ENCODE measurements around the gene HES7.
A peak's percentile ranks its signal among the peaks of the same experiment; 100 is the strongest.
"Not testable (repeated sequence)": the region's sequence is repeated elsewhere in the genome, so short reads cannot be mapped to it uniquely, and the experiment has no call there.

HES7 gene

DNA sequence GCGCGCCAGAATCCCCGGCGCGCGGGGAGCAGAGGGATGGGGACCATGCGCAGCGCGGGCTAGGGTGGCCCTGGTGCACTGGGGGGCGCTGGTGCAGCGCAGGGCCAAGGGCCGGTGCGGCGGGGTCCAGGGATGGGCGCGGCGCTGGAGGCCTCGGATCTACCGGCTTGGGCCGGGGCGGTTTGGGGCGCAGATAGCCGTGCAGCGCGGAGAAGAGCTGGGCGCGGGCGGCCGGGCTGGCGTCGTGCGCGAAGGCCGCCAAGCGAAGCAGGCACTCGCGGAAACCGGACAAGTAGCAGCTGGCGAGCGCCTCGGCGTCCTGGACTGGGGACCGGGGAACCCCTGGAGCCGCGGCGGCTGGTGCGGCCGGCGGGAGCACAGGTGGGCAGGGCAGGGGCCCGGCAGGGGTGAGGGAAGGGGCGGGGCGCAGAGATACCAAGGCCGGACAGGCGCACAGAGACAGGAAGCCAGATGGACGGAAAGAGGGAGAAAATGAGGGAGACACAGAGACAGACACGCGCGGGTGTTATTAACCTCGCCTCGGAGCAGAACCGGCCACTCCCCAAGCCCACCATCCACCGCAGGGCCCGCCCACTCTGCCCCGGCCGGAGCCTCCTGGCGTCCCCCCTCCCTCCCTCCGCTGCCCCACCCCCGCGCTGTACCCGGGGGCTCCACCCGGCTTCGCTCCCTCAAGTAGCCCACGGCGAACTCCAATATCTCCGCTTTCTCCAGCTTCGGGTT, 2.1 kb downstream of the HES7 start:
- DNase-seq, result no peak

GRCh38 chr17:8121407-8121680, 2.6 kb downstream of the HES7 start:
- no peak for DNase-seq

- peak; percentile 40 for DNase-seq
Observed at GRCh38 chr17:8120520-8121406, 3.1 kb downstream of the HES7 start.

DNA sequence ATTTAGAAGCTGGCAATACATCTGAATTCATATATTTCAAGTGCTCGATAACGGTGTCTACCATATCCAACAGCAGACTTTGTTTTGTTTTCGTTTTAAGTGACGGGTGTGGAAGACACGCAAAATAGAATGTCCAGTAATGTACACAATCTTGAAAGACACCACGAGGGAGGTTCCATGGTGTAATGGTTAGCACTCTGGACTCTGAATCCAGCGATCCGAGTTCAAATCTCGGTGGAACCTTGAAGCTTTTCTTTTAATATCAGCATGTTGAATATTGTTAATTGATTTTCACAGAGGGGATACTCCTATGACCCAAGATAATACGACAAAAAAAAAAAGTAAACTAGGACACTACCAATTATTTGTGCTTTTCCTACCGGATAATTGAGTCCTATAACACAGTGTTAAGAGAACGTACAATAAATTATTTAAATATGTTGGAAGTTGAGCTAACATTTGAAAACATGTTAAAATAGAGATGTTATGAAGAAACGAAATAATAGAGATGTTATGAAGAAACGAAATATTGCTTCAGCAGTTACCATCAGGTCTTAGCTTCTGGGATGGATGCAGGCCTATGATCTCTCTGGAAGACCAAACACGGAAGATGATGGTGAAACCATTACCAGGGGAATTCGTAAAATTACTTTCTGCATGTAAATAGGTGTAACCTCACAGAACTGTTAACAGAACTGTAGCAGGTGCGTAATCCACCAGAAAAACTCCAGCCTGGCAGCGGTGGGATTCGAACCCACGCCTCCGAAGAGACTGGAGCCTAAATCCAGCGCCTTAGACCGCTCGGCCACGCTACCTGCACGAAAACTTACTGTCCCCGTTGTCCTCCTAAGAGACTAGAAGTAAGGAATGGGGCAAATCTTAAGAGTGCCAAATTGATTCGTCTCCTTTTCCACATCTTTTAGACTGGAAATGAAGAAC, 4.1 kb downstream of the HES7 start:
- peak; percentile 86 for DNase-seq

GRCh38 chr17:8118769-8119580, 4.9 kb downstream of the HES7 start:
- DNase-seq, result peak; percentile 61

DNA sequence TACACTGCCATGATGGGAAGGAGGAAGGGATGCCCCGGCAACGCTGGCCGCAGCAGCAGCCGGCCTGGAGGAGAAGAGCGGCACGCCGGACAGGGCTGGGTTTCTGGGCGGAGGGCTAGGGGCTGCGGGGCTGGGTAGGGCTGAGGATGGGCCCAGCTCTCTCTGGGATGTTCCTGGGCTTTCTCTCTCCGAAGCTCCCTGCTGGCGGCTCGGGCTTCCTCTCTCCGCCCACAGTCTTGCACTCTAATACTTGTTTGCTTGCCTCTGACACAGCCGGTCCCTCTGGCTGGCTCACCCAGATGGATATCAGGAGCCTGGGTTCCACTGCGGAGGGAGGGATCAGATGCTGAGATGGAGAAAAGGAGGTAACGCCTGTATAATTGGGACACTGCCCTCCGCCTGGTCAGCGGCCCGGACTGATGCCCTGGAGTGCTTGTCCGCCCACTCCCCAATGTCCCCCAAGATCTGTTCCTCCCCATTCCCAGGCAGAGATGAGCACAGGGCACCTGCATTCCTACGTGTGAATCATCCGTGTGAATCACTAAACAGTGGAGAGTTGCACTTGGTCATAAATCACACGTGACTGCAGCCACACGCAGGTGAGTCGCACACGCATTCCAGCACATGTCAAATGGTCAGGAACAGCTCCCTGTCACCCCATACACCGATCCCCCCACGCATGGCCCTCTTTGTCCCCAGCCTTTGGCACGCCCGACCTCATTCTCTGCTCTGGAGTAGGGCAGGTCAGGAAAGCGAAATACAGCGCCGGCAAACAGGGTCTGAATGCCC, 5.7 kb downstream of the HES7 start, which contains the start of gene ALOXE3:
Gene ALOXE3, minus strand, starts transcription at position 535 of the 789 bp plus-strand sequence. Its CDS starts 524 bp downstream, at position 11.
- no peak for DNase-seq

- no peak for DNase-seq
Observed at GRCh38 chr17:8117367-8117979, 6.4 kb downstream of the HES7 start.

- no peak for DNase-seq
Observed at GRCh38 chr17:8116776-8117175, 7.1 kb downstream of the HES7 start.

DNA sequence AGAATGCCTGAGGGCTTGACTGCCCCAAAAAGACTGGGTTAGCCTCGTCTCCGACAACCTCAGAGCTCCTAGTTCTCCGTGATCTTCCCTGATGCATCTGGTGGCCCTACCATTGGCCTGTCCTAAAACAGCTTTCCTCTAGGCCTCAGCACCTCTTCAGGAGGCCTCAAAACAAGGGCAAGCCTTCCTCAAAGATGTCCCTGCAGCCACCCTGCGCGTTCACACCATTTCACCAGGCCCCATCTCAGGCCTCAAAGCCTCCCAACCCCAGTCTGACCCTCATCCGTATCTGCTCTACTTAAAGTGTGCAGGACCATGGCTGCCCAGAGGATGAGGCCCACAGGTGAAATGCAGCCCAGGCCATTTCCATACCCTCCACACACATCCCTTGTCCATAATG, 13.0 kb downstream of the HES7 start:
- no peak for DNase-seq

DNA sequence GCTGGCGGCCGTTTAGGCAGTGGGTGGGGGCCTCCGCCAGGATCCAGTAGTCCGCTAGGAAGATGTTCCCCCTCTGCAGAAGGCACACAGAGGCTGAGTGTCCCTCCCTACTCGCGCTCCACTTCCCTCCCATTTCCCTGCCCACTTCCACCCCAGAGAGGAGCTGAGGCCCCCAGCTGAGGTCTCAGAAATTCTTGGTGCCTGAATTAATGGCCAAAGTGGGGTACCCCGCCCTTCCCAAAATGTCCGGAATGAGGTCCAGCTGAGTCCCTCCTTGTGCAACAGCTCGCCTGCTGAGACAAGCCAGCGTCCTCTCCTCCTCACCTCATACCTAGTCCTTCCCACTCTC, 13.5 kb downstream of the HES7 start:
- DNase-seq, result no peak

DNA sequence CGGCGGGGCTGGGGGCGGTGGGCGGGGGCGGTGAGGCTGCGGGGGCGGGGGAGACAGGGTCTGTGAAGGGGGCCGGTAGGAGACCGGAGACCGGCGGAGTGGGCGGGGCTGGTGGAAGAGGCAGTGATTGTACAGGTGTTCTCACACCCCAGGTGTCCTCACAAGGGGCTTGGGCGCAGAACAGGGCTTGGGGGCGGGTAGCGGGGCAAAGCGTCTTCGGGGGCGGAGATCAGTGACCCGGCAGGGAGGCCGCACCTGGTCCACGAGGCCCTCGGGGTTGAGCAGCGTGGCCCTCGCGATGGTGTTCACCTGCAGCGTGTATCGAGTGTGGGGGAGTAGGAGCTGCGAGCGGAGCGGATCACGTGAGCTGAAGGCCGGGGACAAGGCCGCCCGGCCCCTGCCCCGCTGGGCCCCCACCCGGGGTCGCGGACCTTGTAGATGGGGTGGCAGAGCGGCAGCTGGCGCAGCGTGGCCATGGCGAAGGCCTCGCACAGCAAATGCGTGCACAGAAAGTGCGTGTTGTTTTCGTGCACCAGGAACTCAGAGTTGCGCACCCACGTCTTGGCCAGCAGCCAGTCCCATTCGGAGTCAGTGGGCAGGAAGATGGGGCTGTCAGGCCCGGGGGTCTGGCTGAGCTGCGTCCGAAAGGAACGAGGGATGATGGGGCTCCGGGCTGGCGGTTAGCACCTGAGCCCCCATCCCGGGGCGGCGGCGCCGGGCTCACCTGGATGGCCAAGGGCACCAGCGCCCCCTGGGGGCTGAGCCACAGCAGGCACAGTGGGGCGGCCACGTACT, 14.0 kb downstream of the HES7 start:
- no peak for DNase-seq

GRCh38 chr17:8108972-8109660, 14.8 kb downstream of the HES7 start:
- DNase-seq, result no peak

- not testable (repeated sequence) for DNase-seq
Observed at GRCh38 chr17:8106980-8107379, 16.9 kb downstream of the HES7 start.

GRCh38 chr17:8105957-8106398, 17.9 kb downstream of the HES7 start:
- no peak for DNase-seq

DNA sequence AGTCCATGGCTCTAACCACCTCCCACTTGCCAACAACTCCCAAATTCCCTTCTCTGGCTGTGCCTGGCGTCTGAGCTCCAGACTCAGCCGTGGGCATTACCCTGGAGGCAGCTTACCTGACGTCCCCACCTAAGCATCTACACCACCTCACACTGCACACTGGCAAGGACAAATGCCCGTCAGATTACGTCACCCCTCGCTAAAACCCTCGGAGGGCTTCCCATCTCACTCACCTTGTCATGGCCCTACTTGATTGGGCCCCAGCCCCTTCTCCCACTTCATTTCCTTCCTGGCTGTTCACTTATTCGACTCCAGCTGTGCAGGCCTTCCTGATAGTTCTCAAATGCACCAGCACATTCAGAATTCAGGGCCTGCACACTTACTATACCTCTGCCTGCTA, 19.0 kb downstream of the HES7 start:
- no peak for DNase-seq

DNA sequence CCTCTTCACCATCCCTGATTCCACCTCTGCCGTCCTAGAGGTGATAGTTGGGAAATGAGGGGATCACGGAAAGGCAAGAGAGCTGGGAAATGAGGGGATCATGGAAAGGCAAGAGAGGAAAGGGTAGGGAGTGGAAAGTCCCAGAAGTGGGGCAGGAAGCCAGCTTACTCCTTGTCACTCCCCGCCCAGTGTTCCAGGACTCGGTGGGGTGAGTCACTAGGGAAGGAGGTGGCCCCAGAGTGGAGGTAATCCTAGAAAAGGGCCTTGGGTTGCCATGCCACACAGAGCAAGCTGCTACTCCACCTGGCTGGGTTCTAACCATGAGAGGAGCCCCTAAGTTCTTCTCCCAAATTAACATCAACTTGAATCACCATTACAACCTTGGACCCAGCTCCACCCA, 20.4 kb downstream of the HES7 start:
- DNase-seq, result no peak

DNA sequence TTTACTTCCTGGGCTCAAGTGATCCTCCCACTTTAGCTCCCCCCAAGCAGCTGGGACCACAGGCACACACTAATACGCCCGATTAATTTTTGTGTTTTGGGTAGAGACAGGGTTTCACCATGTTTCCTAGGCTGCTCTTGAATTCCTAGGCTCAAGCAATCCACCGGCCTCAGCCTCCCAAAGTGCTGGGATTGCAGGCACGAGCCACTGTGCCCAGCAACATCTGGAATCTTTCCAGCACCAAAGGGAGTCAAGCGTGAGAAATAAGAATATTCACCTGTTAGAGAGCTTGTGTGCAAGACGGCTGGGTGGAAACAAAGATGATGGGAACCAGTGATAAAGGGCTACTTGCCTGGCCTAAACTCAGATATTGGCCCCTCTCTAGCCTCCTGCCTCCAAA, 22.2 kb downstream of the HES7 start:
- DNase-seq, result no peak

GRCh38 chr17:8100763-8101162, 23.1 kb downstream of the HES7 start:
- DNase-seq, result no peak

DNA sequence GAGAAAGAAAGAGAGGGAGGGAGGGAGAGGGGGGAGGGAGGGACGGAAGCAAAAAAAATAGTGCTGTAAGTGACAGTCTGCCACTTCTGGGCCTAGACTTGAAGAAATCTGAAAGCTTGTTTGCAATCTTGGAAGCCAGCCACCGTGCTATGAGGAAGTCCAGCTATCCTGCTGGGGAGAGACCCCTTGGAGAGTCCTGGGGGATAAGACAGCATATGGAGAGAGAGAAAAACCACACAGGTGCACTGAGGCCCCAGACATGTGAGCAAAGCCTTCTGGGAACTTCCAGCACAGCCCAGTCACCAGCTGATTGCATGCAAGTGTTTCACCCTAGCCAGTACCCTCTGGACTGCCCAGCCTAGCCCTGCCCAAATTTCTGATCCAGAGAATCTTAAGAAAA, 23.8 kb downstream of the HES7 start:
- no peak for DNase-seq

DNA sequence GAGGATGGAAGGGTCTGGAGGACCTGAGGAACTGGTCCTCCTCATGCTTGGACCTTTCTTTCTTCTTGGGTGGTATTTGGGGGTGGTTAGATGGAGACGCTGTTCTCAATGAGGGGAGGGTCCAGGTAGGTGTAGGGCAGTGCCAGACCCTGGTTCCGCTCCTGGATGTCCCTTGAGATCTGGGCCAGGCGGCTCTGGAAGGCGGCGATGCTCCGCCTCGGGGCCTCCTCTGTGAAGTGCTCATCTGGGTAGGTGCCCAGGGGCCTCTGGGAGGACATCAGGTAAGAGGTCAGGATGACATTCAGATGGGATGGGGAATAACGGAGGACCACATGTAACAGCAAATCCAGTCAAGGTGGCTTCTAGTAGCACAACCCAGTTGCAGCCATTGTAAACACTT, 27.4 kb downstream of the HES7 start:
- no peak for DNase-seq
